Keratinocyte (primary cell): ENCODE measurements around the gene PRKAG2. TPM values are rescaled to one million over a fixed set of nuclear protein-coding genes. Genes with fewer than 3 reads are reported as not detected.

Experiments used
- DNase-seq: peaks from one replicate; pipeline ENCODE4 v3.0.0-alpha.2; 2011; ENCODE audit warnings: low read depth, missing footprints, low spot score
- FAIRE-seq: peaks from 2 replicates; lab custom pipeline; 2011; peaks lifted over from hg19 to GRCh38; lab: Jason Lieb, UNC
- H2AFZ ChIP-seq: 2 replicates; pipeline ENCODE4 v1.6.0; 2012; ENCODE audit warnings: low read length, control low read depth, inconsistent platforms; ENCODE audit not compliant: control insufficient read depth
- H3K27ac ChIP-seq: 2 replicates; pipeline ENCODE4 v1.5.1; 2011; ENCODE audit warnings: low read length; ENCODE audit not compliant: control insufficient read depth, insufficient read depth
- H3K27me3 ChIP-seq: 3 replicates; pipeline ENCODE4 v1.6.0; 2011; ENCODE audit warnings: low read length; ENCODE audit not compliant: control insufficient read depth, insufficient read depth; ENCODE audit errors: extremely low read depth
- H3K36me3 ChIP-seq, 2 experiments: 2 replicates in 1 of 2; 3 replicates in 1 of 2; pipeline ENCODE4 v1.5.1; 2011; ENCODE audit warnings: low read length in 2 of 2, mild to moderate bottlenecking in 1 of 2; ENCODE audit not compliant: control insufficient read depth in 2 of 2, insufficient read depth in 2 of 2; ENCODE audit errors: extremely low read depth in 1 of 2
- H3K4me1 ChIP-seq: 3 replicates; pipeline ENCODE4 v1.5.1; 2011; ENCODE audit warnings: low read length; ENCODE audit not compliant: control insufficient read depth, insufficient read depth; ENCODE audit errors: extremely low read depth
- H3K4me2 ChIP-seq: 3 replicates; pipeline ENCODE4 v1.6.0; 2011; ENCODE audit warnings: low read depth, low read length; ENCODE audit not compliant: control insufficient read depth, insufficient read depth; ENCODE audit errors: extremely low read depth
- H3K4me3 ChIP-seq, 3 experiments: fragments of 200-600 bp in 1 of 3; sonication (generic) in 1 of 3; 2 replicates in 2 of 3; 3 replicates in 1 of 3; pipeline ENCODE4 v1.5.1; 2011 to 2016; ENCODE audit warnings: low read length in 3 of 3, mild to moderate bottlenecking in 3 of 3, control low read depth in 2 of 3, inconsistent platforms in 1 of 3, low read depth in 1 of 3, mixed read lengths in 1 of 3, mixed run types in 1 of 3, moderate library complexity in 1 of 3; ENCODE audit not compliant: control insufficient read depth in 2 of 3, insufficient read depth in 2 of 3; ENCODE audit errors: extremely low read depth in 1 of 3
- H3K79me2 ChIP-seq: 2 replicates; pipeline ENCODE4 v1.6.0; 2012; ENCODE audit warnings: low read length; ENCODE audit not compliant: control insufficient read depth, insufficient read depth
- H3K9ac ChIP-seq: 3 replicates; pipeline ENCODE4 v1.6.0; 2011; ENCODE audit warnings: low read length; ENCODE audit not compliant: control insufficient read depth, insufficient read depth; ENCODE audit errors: extremely low read depth
- H3K9me1 ChIP-seq: 3 replicates; pipeline ENCODE4 v1.6.0; 2011; ENCODE audit warnings: low read length; ENCODE audit not compliant: control insufficient read depth, insufficient read depth; ENCODE audit errors: extremely low read depth
- H3K9me3 ChIP-seq: 2 replicates; pipeline ENCODE4 v1.5.1; 2012; ENCODE audit warnings: low read depth, low read length; ENCODE audit not compliant: control insufficient read depth
- H4K20me1 ChIP-seq: 3 replicates; pipeline ENCODE4 v1.6.0; 2011; ENCODE audit warnings: low read length; ENCODE audit not compliant: control insufficient read depth, insufficient read depth; ENCODE audit errors: extremely low read depth
- CTCF ChIP-seq, 3 experiments: IDR thresholded peaks in 1 of 3; conservative IDR thresholded peaks in 1 of 3; optimal IDR thresholded peaks in 1 of 3; 2 replicates in 2 of 3; 3 replicates in 1 of 3; pipeline versions ENCODE3 to v1.5.1; 2011; ENCODE audit warnings: low read length in 3 of 3, mild to moderate bottlenecking in 3 of 3, moderate library complexity in 2 of 3, control low read depth in 1 of 3, inconsistent platforms in 1 of 3; ENCODE audit not compliant: insufficient read depth in 2 of 3; ENCODE audit errors: extremely low read depth in 1 of 3
- EZH2 ChIP-seq: IDR thresholded peaks from one replicate; pipeline ENCODE4 v1.6.1; 2012; ENCODE audit warnings: inconsistent platforms, mild to moderate bottlenecking, low read length, moderate library complexity
- dilution Hi-C: fragments of 300-500 bp; cut with MboI; formaldehyde crosslinking; loops from one replicate; pipeline ENCODE4 v1.7.0; 2020; ENCODE audit warnings: low sequenced_read_pairs; ENCODE audit not compliant: extremely low pct_ligation_motif_present
- polyA plus RNA-seq, 5 experiments: library from polyadenylated mRNA; depleted of rRNA in 3 of 5; stranded (reverse) in 3 of 5; stranded (forward) in 1 of 5; unstranded in 1 of 5; fragments of >200 nt; gene quantifications; 1 replicate in 1 of 5; 2 replicates in 3 of 5; 3 replicates in 1 of 5; pipeline versions ENCODE4 v1.2.1 to v1.2.3, GENCODE V29; 2011 to 2012; ENCODE audit warnings: missing spikeins in 2 of 5, low read depth in 1 of 5, low replicate concordance in 1 of 5

Gene PRKAG2
- polyA plus RNA-seq, 1 donor (not counting 4 experiments of a cell fraction or from before 2014, with no cell fraction given) = 39.5 TPM

GRCh38 chr7:151810441-151811232, 66.3 kb downstream of the PRKAG2 start:
- no peak for TF ChIP-seq EZH2
- no peak for TF ChIP-seq CTCF (optimal IDR thresholded peaks at IDR 0.05 in 1 of 3, IDR thresholded peaks at IDR 0.05 in 1 of 3, conservative IDR thresholded peaks at IDR 0.05 in 1 of 3; ENCODE audit: extremely low read depth in 1 of 3, insufficient read depth in 2 of 3, low read length in 3 of 3)
- dilution Hi-C loops = no loop called here
- FAIRE-seq (no peak), DNase-seq (no peak)
- no peaks in the 10 kb centered on the region for H4K20me1 ChIP-seq
- no peaks in the 10 kb centered on the region for H3K9me3 ChIP-seq
- peaks cover 4% of the 10 kb centered on the region for H3K4me1 ChIP-seq
- H3K4me3 ChIP-seq = no peak overlapping the region
- H3K36me3 ChIP-seq = no peaks in the 10 kb centered on the region
- no peak overlapping the region for H3K27ac ChIP-seq
- peaks cover 11% of the 10 kb centered on the region for H3K27me3 ChIP-seq
- H3K79me2 ChIP-seq = no peaks in the 10 kb centered on the region
- H3K4me2 ChIP-seq = no peak overlapping the region
- H3K9ac ChIP-seq = no peak overlapping the region
- H2AFZ ChIP-seq = no peak overlapping the region
- H3K9me1 ChIP-seq = no peaks in the 10 kb centered on the region

- Histone ChIP-seq H4K20me1 (no peaks in the 10 kb centered on the region), H2AFZ (no peak overlapping the region), H3K4me1 (peaks cover 4% of the 10 kb centered on the region), H3K4me3 (no peak overlapping the region), H3K27me3 (peaks cover 17% of the 10 kb centered on the region), H3K27ac (no peak overlapping the region), H3K4me2 (no peak overlapping the region), H3K9me3 (no peaks in the 10 kb centered on the region), H3K9ac (no peak overlapping the region), H3K79me2 (no peaks in the 10 kb centered on the region), H3K36me3 (no peaks in the 10 kb centered on the region), H3K9me1 (no peaks in the 10 kb centered on the region)
- no peak for DNase-seq
- TF ChIP-seq EZH2 (no peak), CTCF (optimal IDR thresholded peaks at IDR 0.05 in 1 of 3, IDR thresholded peaks at IDR 0.05 in 1 of 3, conservative IDR thresholded peaks at IDR 0.05 in 1 of 3; ENCODE audit: extremely low read depth in 1 of 3, insufficient read depth in 2 of 3, low read length in 3 of 3) (no peak)
- no peak for FAIRE-seq
- dilution Hi-C loops = no loop called here
Measured at GRCh38 chr7:151809864-151810170, 67.1 kb downstream of the PRKAG2 start.
